Uterus (tissue), 4 donors: Measurements from ENCODE around the gene RICTOR. TPM values are rescaled to one million over a fixed set of nuclear protein-coding genes. Genes with fewer than 3 reads are reported as not detected.
A peak's percentile ranks its signal among the peaks of the same experiment; 100 is the strongest.

ENCODE experiments used
- DNase-seq, 2 donors: peaks; one replicate each; pipeline ENCODE4 v3.0.0-alpha.2; 2019 to 2020
- H3K27ac ChIP-seq, 2 donors: fragments of 200-600 bp; sonication (generic); 1 replicate in 1 of 2; 2 replicates in 1 of 2; pipeline ENCODE4 v1.5.1; 2016 to 2018
- H3K27me3 ChIP-seq, 2 donors: fragments of 200-600 bp; sonication (generic); one replicate each; pipeline ENCODE4 v1.5.1; 2018 to 2019; ENCODE audit warnings: control low read depth in 1 of 2
- H3K36me3 ChIP-seq, 2 donors: fragments of 200-600 bp; sonication (generic); one replicate each; pipeline ENCODE4 v1.5.1; 2019; ENCODE audit warnings: control low read depth in 1 of 2
- H3K4me1 ChIP-seq, 2 donors: fragments of 200-600 bp; sonication (generic); one replicate each; pipeline ENCODE4 v1.5.1; 2018 to 2019; ENCODE audit warnings: control low read depth in 1 of 2
- H3K4me3 ChIP-seq, 2 donors: fragments of 200-600 bp; sonication (generic); 1 replicate in 1 of 2; 2 replicates in 1 of 2; pipeline ENCODE4 v1.5.1; 2018 to 2019; ENCODE audit warnings: mild to moderate bottlenecking in 1 of 2
- H3K9me3 ChIP-seq, 2 donors: fragments of 200-600 bp; sonication (generic); one replicate each; pipeline ENCODE4 v1.5.1; 2019; ENCODE audit warnings: control low read depth in 1 of 2
- CTCF ChIP-seq, 4 experiments: fragments of 200-600 bp in 2 of 4; fragments of 450-650 bp in 2 of 4; sonication (generic) in 2 of 4; IDR thresholded peaks; one replicate each; pipeline ENCODE4 v1.5.1; 2016 to 2019; ENCODE audit warnings: antibody characterized with exemption in 4 of 4, mild to moderate bottlenecking in 2 of 4, moderate library complexity in 1 of 4
- POLR2A ChIP-seq, 2 donors: fragments of 450-650 bp; IDR thresholded peaks; one replicate each; pipeline ENCODE4 v1.6.1; 2016; ENCODE audit warnings: antibody characterized with exemption in 2 of 2, mild to moderate bottlenecking in 1 of 2, moderate library complexity in 1 of 2
- intact Hi-C: fragments of 100-400 bp; cut with DNase I; formaldehyde crosslinking; loops from one replicate; pipeline ENCODE4 v1.15.1; 2023; ENCODE audit warnings: low total_unique reads
- total RNA-seq, 4 donors: library from RNA; depleted of rRNA in 3 of 4; stranded (reverse); fragments of >200 nt in 3 of 4; gene quantifications; one replicate each; pipeline versions ENCODE4 v1.1.0 to v1.2.4, GENCODE V29; 2014 to 2023
- donor health status: DM: yes; HTN: yes; CAD: no.

Gene RICTOR
- total RNA-seq, 4 donors from 2014 or later: 50.6 to 79.4 (median 70.6) TPM

GRCh38 chr5:39100301-39100850, 26.2 kb upstream of the RICTOR start:
- H3K27me3 ChIP-seq: no peaks in the 10 kb centered on the region
- intact Hi-C loops: no loop called here
- DNase-seq: no peak
- H3K4me1 ChIP-seq: no peaks in the 10 kb centered on the region
- H3K27ac ChIP-seq: no peak overlapping the region
- no peak overlapping the region for H3K4me3 ChIP-seq
- TF ChIP-seq CTCF (IDR thresholded peaks at IDR 0.05): no peak
- TF ChIP-seq POLR2A (IDR thresholded peaks at IDR 0.05): no peak
- no peaks in the 10 kb centered on the region for H3K9me3 ChIP-seq
- no peaks in the 10 kb centered on the region for H3K36me3 ChIP-seq

DNA sequence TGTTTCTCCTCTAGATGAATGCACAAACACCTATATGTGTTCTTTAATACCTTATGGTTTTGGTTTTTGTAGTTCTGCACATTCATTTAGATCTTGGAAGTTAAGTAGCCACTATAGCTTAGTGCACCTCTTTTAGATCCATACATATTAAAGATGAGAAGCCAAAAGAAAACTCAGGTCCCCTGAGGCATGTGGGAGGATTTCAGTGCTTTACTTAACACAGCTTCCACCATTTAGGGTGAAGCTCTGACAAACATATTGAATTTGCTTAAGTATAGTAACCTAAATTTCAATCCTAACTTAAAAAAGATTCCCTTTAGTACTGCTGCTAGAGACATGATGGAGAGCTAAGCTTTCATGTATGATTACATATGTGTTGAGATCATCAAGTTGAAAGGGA, 25.6 kb upstream of the RICTOR start:
- intact Hi-C loops: no loop called here
- Histone ChIP-seq H3K27me3 (no peaks in the 10 kb centered on the region), H3K4me3 (no peak overlapping the region), H3K36me3 (no peaks in the 10 kb centered on the region), H3K9me3 (no peaks in the 10 kb centered on the region), H3K27ac (no peak overlapping the region), H3K4me1 (no peaks in the 10 kb centered on the region)
- no peak for DNase-seq
- no peak for TF ChIP-seq POLR2A (IDR thresholded peaks at IDR 0.05)
- no peak for TF ChIP-seq CTCF (IDR thresholded peaks at IDR 0.05)

DNA sequence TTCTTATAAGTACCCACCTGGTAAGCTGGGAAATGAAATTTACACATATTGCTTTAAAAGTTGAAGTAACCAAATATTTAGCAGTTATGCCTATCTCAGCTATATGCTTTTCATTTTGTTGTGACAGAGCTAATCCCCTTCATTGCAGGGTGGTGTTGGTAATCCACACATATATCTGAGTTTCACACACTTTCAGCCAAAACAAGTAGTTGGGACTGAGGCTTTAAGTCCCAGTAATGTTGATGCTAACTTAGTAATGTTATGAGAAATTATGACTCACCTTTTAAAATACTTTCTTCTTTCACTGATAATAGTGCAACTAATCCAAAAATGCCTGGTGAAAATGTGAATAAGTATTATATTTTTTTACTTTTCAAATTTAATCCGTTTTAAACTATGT, 19.2 kb upstream of the RICTOR start:
- H3K4me3 ChIP-seq: no peak overlapping the region
- peak overlapping the region; percentile 17 to 39 for H3K27ac ChIP-seq
- no peak for DNase-seq
- no peaks in the 10 kb centered on the region for H3K4me1 ChIP-seq
- intact Hi-C loops: no loop called here
- H3K36me3 ChIP-seq: no peaks in the 10 kb centered on the region
- no peak for TF ChIP-seq CTCF (IDR thresholded peaks at IDR 0.05)
- no peak for TF ChIP-seq POLR2A (IDR thresholded peaks at IDR 0.05)
- no peaks in the 10 kb centered on the region for H3K27me3 ChIP-seq
- H3K9me3 ChIP-seq: no peaks in the 10 kb centered on the region

DNA sequence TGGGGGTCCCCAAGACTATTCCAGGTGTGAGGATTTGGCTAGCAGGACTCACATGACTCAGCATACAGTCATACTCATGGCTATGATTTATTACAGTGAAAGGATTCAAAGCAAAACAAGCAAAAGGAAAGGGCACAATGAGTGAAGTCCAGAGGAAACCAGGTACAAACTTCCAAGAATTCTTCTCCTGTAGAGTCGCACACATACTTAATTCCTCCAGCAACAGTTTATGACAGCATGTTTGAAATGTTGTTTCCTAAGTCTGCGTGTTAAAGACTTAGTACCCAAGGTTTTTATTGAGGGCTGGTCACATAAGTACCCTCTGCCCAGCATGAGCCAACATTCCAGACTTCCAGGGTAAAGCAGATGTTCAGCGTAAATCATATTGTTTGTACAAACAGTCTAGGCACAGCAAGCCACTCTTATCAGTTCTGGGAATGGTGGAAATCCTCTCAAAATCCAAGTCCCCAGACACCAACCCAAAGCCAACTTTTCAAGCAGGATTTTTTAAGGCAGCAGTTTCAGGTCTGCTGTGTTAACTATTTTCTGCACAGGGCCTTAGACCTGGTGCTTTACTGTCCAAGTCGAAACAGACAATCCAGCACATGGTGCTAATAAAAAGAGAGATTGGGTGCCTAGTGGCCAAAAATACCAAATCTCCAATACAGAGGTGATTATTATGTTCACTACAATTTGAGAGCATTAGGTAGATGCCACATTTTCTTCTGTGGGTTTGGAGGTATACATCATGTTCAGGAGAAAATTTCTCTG, 18.6 kb upstream of the RICTOR start:
- H3K4me1 ChIP-seq: no peaks in the 10 kb centered on the region
- intact Hi-C loops: no loop called here
- TF ChIP-seq POLR2A (IDR thresholded peaks at IDR 0.05) (no peak), CTCF (IDR thresholded peaks at IDR 0.05) (no peak)

GRCh38 chr5:39091940-39092580, 17.9 kb upstream of the RICTOR start:
- no peaks in the 10 kb centered on the region for H3K4me1 ChIP-seq
- peak overlapping the region in 1 of 2 donors; percentile 39 for H3K27ac ChIP-seq
- H3K27me3 ChIP-seq: no peaks in the 10 kb centered on the region
- no peaks in the 10 kb centered on the region for H3K9me3 ChIP-seq
- H3K36me3 ChIP-seq: no peaks in the 10 kb centered on the region
- DNase-seq: no peak
- no peak overlapping the region for H3K4me3 ChIP-seq
- TF ChIP-seq CTCF (IDR thresholded peaks at IDR 0.05) (no peak), POLR2A (IDR thresholded peaks at IDR 0.05) (no peak)
- intact Hi-C loops: no loop called here

More for the DNA sequence above, 18.6 kb upstream of the RICTOR start:
- no peaks in the 10 kb centered on the region for H3K9me3 ChIP-seq
- no peaks in the 10 kb centered on the region for H3K36me3 ChIP-seq
- H3K27ac ChIP-seq: peak overlapping the region; percentile 17 to 39
- H3K27me3 ChIP-seq: no peaks in the 10 kb centered on the region
- no peak overlapping the region for H3K4me3 ChIP-seq
- DNase-seq: no peak
